Hematopoietic multipotent progenitor cell (in vitro differentiated cells): Measurements from ENCODE around the gene YOD1. TPM values are rescaled to one million over a fixed set of nuclear protein-coding genes. Genes with fewer than 3 reads are reported as not detected.
A peak's percentile ranks its signal among the peaks of the same experiment; 100 is the strongest.

Source experiments
- DNase-seq, 3 donors: peaks; one replicate each; pipeline ENCODE4 v3.0.0-alpha.2; 2011 to 2015; ENCODE audit warnings: low read depth in 2 of 3, low spot score in 2 of 3
- total RNA-seq: library from RNA; depleted of rRNA; stranded (reverse); fragments of >200 nt; gene quantifications from one replicate; pipeline ENCODE4 v1.2.3, GENCODE V29; 2012

Gene YOD1
- total RNA-seq, 1 donor = 8.6 TPM

GRCh38 chr1:207028884-207029650, 21.9 kb downstream of the YOD1 start:
- no peak for DNase-seq

DNA sequence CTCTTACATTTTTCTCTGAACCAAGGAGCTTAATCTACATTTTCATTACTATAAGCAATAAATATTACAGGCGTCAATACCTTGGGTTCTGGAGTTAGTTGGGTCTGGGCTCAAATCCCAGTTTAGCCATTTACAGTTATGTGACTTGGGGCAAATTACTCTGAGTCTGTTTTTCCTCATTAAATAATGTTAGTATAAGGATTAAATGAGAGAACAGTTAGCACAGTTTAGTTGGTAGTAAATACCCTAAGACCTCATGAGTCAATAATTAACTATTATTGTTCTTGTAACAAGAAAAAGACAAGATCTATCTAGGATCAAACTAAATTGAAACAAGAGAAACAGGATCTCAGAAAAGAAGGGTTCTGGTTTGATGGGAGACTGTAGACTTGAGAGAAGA, 23.1 kb downstream of the YOD1 start:
- no peak for DNase-seq

DNA sequence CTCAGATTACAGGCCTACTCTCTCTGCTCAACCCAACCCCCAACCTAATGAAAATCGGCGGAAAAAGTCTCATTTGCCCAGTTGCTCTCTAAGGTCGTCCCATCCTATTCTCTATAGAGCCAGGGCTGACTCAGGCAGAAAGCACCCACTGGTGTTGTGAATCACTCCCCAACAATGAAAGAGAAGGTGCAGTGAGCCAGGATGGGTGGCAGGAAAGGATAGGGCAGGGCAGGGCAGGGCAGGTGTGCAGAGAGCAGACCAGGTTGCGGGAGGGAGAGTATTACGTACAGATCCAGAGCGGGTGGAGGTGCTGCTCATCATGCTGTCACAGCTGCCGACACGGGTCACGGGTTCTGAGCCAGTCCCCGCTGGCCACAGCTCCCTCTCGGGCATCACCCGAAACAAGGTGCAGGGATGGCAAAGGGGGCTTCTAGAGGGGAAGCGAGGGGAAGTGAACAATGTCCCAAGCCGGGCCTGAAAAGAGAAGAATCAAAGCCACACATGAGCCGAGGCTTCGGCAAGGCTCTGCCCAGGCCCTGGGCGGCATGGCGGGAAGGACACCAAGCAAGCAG, 23.7 kb downstream of the YOD1 start:
- DNase-seq = no peak

GRCh38 chr1:207026104-207026534, 24.9 kb downstream of the YOD1 start:
- no peak for DNase-seq

DNA sequence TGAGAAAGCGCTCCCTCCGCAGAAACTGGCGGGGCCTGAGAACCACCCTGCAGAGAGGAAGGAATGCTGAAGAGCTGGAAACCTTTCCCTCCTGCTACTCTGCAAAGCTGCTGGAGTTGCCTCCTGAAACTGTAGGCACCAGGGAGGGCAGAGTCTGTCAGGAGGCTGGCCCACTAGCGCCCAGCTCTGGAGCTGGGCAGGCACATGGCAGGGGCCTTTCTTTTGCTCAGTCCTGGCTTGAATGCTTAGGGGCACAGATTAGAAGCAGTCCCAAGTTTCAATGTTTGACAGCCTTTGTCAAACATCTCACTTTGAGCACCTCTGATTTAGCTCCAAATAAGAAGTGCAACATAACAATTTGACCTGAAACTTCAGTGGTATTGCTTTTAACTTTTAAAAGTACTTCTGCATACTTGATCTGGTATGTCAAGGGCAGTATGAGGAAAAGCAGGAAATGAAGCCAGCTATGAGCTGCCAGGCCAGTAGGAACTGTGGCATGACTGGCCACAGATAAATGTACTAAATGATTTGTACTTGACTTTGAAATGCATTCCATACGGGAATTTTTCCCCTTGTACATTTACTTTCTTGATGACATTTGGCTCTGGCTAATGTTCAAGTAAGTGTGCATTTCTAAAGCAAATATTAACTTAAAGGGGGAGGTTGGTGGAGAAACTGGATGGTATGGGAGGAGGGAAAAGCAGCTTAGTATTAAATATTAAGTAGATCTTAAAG, 25.7 kb downstream of the YOD1 start:
- DNase-seq = peak in 1 of 3 donors; percentile 4

DNA sequence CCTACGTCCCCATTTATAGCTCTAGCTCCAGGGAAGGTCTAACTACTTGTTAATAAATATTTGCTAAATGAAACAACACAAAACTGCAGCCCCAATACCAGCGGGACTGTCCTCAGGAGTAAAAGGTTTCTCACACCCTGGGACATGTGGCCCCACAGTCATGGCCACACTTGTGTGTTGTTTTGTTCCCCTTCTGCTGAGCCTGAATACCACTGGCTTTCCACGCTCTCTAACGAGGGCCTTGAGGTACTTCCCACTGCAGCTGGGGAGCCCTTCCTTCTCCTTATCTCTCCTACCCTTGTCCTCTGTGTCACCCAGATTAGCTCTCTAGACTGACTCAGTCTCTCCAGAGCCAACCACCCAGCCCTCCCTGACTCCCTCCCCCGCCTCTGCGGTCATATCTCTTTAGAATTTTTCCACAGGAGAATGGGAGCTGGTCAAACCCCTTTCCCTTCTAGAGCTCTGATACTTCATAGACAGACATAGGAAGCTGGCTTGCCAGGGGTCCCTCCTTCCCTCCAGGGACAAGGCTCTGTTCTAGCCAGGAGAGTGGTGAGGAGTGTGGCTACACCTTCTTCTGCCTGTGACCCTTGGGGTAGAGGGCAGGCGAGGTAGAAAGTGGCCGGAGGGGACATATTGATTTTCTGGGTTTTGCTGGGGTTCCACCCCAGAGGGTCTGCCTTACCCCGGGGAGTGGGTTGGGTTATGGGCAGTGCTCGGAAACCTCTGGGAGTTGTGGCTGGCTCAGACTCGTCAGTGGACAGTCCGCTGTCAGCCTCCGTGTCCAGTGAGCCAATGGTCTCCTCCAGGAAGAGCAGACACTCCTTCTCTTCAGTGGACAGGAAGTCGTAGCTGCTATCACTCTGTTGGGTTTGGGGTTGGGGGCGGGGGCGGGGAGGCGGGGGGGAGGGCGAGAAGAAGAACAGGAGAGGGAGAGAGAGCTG, 26.5 kb downstream of the YOD1 start:
- peak in 2 of 3 donors; percentile 76 to 83 for DNase-seq

- DNase-seq = no peak
Observed at GRCh38 chr1:207022996-207023679, 27.9 kb downstream of the YOD1 start.

- DNase-seq = no peak
Observed at GRCh38 chr1:207021876-207022596, 29.0 kb downstream of the YOD1 start.

GRCh38 chr1:207021139-207021861, 29.7 kb downstream of the YOD1 start:
- no peak for DNase-seq

DNA sequence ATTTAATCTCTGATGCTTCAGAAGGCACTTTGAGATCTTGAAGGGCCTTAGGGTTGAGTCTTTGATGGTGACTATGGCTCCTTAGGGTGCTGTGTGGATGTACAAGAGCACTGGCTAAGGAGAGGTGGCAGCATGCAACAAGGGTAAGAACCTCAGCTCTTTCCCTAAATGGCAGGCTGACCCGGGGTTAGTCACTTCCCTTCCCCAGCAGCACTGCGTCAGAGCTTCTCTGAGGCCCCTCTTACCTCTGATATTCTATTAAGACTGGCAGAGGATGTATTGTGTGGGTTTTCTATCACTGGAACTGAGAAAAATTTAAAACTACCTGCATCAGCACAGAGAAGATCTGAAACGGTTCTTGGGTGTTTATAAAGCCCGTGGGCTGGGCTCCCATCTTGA, 30.3 kb downstream of the YOD1 start:
- peak in 1 of 3 donors; percentile 15 for DNase-seq

DNA sequence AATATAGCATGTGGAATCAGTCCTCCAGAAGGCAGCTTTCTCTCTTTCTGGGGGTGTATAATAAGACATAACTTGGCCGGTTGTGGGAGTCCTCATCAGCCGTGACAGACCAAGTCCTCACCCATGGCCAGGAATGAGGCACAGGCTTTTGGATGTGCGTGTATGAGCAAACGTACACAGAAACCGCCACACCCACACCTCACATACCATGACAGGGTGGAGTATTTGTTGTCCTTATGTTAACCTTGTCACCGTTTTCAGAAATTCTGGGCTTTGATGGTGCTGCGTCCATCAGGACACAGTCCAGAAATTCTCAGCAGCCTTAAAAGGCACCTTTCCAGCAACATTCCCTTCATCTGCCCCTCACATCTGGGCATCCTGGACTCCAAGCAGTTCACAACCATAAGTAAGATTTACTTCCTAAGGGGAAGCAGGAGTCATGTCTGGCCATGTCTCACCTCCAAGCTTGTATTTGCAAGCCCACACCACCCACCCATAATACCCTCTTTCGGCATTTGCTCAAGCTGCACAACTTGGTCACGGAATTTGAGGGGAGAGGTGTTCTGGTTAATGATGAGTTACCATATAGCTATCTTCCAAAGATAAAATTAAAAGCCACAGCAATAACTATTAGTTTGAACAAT, 30.8 kb downstream of the YOD1 start:
- DNase-seq = no peak

DNA sequence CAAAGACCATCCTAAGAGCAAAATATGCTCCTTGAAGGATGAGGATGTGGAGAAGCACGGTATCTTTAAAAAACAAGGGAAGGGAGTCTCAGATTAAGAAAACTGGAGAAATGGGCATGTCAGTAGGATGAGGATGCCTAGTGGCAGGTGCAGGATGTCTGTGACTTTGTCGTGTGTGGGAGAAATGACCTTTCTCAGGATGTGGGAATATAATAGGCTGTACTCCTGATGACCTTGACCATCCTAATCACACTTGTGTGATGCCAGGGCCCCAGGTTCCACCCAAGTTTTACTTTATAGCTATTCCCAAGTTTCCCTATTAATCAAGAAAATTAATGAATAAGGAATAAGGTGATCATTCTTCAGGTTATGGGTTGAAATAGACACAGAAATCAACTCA, 31.3 kb downstream of the YOD1 start:
- DNase-seq = no peak

- DNase-seq = no peak
Observed at GRCh38 chr1:207019161-207019560, 31.8 kb downstream of the YOD1 start.

DNA sequence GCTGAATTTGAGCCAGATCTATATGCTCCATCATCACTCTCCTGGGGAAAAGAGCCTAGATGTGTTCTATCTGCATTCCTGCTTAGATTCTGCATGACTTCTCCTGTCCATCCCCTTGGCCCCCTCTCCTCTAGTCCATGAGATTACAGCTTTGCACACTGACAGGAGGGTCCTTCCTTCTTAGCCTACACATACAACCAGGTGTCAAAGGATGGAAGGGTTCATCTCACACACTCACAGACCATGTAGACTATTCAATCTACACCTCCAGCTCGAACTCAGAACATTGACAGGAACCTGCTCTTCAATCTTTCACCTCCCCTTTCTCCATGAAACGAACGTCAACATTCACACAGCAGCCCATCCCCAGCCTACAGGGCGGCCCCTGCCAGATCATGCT, 32.3 kb downstream of the YOD1 start:
- no peak for DNase-seq

DNA sequence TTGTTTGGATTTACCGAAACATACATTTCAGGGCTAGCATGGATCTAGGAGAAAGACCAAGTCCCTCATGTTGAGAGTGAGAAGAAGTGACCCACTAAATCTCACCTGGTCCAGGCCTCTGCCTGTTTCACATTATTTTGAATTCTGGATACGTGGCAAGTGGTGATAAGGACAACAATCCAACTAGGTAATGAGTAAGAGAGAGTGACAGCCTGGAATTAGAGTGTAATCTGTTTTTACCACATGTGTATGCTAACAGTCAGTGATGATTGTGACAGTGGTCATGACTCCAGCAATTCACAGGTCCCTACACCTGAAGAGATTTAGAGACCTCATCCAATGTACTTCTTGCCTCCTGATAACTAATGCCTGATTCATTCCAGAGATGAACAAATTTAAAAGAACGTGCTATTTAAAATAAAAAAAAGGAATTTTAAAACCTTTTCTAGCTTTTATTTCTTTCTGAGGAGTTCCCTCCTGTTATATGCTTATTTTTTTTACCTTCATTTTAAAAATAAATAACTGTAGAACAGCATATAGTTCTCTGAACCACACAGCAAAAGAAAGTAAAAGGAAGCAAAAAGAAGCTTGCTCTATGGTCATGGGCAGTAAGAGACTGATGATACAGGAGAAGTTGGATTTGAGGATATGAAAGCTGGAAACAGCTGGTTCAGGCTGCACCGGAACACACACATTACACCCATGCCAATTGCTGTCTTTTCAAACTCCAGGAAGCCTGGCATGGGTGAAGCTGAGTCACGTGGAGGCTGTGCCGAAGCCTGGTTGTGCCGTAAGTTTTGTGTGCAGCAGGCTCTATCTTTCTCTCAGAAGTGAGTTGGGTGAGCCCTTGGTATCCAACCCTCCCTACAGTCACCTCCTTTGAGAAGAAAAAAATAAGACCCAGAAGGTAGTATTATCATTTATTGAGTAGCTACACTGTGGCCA, 33.1 kb downstream of the YOD1 start:
- peak in 1 of 3 donors; percentile 38 for DNase-seq

DNA sequence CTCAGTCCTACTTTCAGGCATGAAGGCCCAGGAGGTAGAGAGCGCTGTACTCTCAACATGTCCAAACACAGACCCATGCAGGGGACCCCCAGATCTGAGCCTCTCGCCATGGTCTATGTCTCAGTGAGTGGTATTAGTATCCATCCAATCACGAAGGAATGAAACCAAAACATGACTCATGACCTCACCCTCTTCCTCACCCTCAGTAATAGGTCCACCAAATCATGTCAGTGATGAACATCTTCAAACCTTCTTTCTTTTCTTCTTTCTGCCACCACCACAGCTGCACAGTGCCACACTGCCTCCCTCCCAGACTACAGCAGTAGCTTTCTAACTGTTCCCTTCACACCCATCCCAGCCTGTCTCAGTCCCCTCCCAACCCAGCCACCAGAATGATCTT, 35.2 kb downstream of the YOD1 start:
- no peak for DNase-seq

DNA sequence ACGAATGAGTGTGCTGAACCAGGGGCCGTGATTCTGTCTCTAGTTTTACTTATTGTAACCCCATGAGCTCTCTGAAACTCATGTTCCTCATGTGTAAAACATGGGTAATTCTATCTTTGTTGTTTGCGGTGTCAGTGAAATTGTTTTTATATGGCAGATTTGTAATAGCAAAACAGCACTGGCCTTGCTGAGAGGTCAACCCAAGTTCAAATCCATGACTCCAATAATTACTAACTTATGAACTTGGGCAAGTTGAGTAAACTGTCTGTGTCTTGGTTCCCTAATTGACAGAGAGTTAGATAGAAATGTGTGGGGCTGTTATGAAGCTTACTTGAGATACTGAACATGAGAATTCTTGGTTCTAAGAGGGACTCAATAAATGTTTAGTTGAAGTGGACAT, 36.3 kb downstream of the YOD1 start:
- DNase-seq = no peak
